Trophoblast cell (in vitro differentiated cells and primary cell): ENCODE measurements around the gene EPB41L4A.
A peak's percentile ranks its signal among the peaks of the same experiment; 100 is the strongest.

ENCODE experiments used
- DNase-seq, 2 donors: peaks; one replicate each; pipeline ENCODE4 v3.0.0-alpha.2; 2016
- H2AFZ ChIP-seq: 2 replicates; pipeline ENCODE4 v1.6.1; 2013; ENCODE audit warnings: low read length, moderate library complexity, mild to moderate bottlenecking; ENCODE audit not compliant: insufficient read depth, poor library complexity
- H2AK5ac ChIP-seq: 2 replicates; pipeline ENCODE4 v1.6.1; 2013; ENCODE audit warnings: mild to moderate bottlenecking, low read length
- H2BK120ac ChIP-seq: 2 replicates; pipeline ENCODE4 v1.6.1; 2013; ENCODE audit warnings: low read length, mild to moderate bottlenecking, moderate library complexity; ENCODE audit not compliant: insufficient read depth, poor library complexity
- H2BK12ac ChIP-seq: 2 replicates; pipeline ENCODE4 v1.6.1; 2013; ENCODE audit warnings: mild to moderate bottlenecking, low read length, moderate library complexity
- H2BK5ac ChIP-seq: 2 replicates; pipeline ENCODE4 v1.6.1; 2013; ENCODE audit warnings: low read length, low read depth, moderate library complexity, mild to moderate bottlenecking; ENCODE audit not compliant: poor library complexity
- H3K14ac ChIP-seq: 2 replicates; pipeline ENCODE4 v1.6.1; 2013; ENCODE audit warnings: mild to moderate bottlenecking, low read length
- H3K18ac ChIP-seq: 2 replicates; pipeline ENCODE4 v1.6.1; 2013; ENCODE audit warnings: mild to moderate bottlenecking, low read length
- H3K23ac ChIP-seq: 2 replicates; pipeline ENCODE4 v1.6.1; 2013; ENCODE audit warnings: low read length
- H3K27ac ChIP-seq: 2 replicates; pipeline ENCODE4 v1.5.1; 2013; ENCODE audit warnings: low read depth, mild to moderate bottlenecking, inconsistent platforms, low read length, moderate library complexity
- H3K27me3 ChIP-seq: 2 replicates; pipeline ENCODE4 v1.6.1; 2013; ENCODE audit warnings: inconsistent platforms, mild to moderate bottlenecking, low read length, moderate library complexity; ENCODE audit not compliant: insufficient read depth
- H3K36me3 ChIP-seq, 2 experiments: 1 replicate in 1 of 2; 2 replicates in 1 of 2; pipeline ENCODE4 v1.6.1; 2013; ENCODE audit warnings: low read length in 2 of 2, mild to moderate bottlenecking in 2 of 2, moderate library complexity in 1 of 2; ENCODE audit not compliant: insufficient read depth in 2 of 2, control insufficient read depth in 1 of 2
- H3K4ac ChIP-seq: 2 replicates; pipeline ENCODE4 v1.6.1; 2013; ENCODE audit warnings: low read depth, mild to moderate bottlenecking, low read length, moderate library complexity
- H3K4me1 ChIP-seq, 2 experiments: 1 replicate in 1 of 2; 2 replicates in 1 of 2; pipeline ENCODE4 v1.6.1; 2013; ENCODE audit warnings: low read length in 2 of 2, mild to moderate bottlenecking in 2 of 2, moderate library complexity in 1 of 2; ENCODE audit not compliant: insufficient read depth in 2 of 2, control insufficient read depth in 1 of 2
- H3K4me2 ChIP-seq: 2 replicates; pipeline ENCODE4 v1.6.1; 2013; ENCODE audit warnings: inconsistent platforms, mild to moderate bottlenecking, low read length, moderate library complexity
- H3K4me3 ChIP-seq: 2 replicates; pipeline ENCODE4 v1.5.1; 2013; ENCODE audit warnings: mild to moderate bottlenecking, low read depth, low read length, inconsistent platforms
- H3K79me1 ChIP-seq: one replicate; pipeline ENCODE4 v1.6.1; 2013; ENCODE audit warnings: low read length
- H3K79me2 ChIP-seq: 2 replicates; pipeline ENCODE4 v1.6.1; 2013; ENCODE audit warnings: low read length, mild to moderate bottlenecking; ENCODE audit not compliant: control insufficient read depth, insufficient read depth, poor library complexity
- H3K9ac ChIP-seq: 2 replicates; pipeline ENCODE4 v1.6.1; 2013; ENCODE audit warnings: mild to moderate bottlenecking, low read length
- H3K9me3 ChIP-seq: 2 replicates; pipeline ENCODE4 v1.6.1; 2013; ENCODE audit warnings: low read depth, mild to moderate bottlenecking, control low read depth, inconsistent platforms, low read length; ENCODE audit not compliant: insufficient read depth
- H4K12ac ChIP-seq: 2 replicates; pipeline ENCODE4 v1.6.1; 2013; ENCODE audit warnings: low read depth, mild to moderate bottlenecking, low read length, moderate library complexity
- H4K8ac ChIP-seq: 2 replicates; pipeline ENCODE4 v1.6.1; 2013; ENCODE audit warnings: low read depth, mild to moderate bottlenecking, low read length, moderate library complexity
- H4K91ac ChIP-seq: one replicate; pipeline ENCODE4 v1.6.1; 2013; ENCODE audit warnings: low read depth, mild to moderate bottlenecking, low read length, moderate library complexity
- WGBS: extraction: QIAGEN DNeasy Blood & Tissue Kit; methylation state at CpG from one replicate; pipeline ENCODE4 v1.1.7; 2013; ENCODE audit warnings: missing lambda C conversion rate; ENCODE audit not compliant: insufficient read length, insufficient coverage; ENCODE audit errors: extremely low coverage; 5-methylcytosine and 5-hydroxymethylcytosine counted together

EPB41L4A gene

DNA sequence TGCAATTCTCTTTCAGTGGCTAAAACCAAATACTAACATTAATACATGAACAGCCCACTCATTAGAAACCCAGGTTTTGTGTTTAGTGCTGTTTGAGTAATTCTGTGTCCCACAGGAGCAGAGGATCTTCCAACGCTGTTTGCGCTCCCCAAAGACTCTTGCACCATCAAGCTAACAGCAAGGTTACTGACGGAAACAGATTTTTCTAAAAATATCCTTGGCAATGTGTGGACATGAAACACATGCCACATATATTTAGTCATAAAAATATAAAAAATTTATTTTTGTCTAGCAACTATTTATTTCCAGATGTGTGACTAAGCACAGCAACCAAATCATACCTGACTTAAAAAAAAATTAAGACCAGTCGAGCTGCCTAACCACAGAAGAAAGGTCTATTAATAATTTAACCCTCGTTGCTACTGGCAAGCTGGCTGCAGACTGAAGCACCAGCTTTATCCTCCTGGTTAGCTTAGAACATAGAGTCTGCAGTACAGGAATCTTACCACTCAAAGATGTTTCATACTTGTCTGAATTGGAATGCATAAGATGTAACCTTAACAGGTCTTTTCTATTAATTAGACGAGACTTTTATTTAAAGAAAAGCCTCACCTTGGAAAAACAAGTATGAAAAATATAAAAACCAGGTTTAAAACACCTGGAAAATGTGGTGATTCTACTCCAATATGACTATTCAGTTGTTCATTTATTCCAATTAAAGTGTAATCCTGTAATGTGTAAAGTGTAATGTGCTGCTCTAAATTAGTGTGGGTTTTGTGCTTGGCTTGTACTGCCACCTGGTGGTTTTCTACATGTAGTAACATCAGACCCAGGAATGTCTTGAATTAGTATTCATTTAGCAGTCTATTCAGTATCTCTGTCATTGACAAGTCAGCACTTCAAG lies 272.5 kb downstream of the EPB41L4A start:
- Histone ChIP-seq H4K91ac (no peak overlapping the region), H3K36me3 (no peaks in the 10 kb centered on the region), H3K79me2 (no peaks in the 10 kb centered on the region), H3K4me2 (no peak overlapping the region), H3K14ac (no peak overlapping the region), H2AK5ac (no peak overlapping the region), H4K12ac (no peak overlapping the region), H4K8ac (no peak overlapping the region), H3K27ac (no peak overlapping the region), H2BK5ac (no peak overlapping the region), H3K18ac (no peak overlapping the region), H2AFZ (no peak overlapping the region), H3K4me1 (no peaks in the 10 kb centered on the region), H3K9ac (no peak overlapping the region), H3K23ac (no peak overlapping the region), H2BK12ac (no peak overlapping the region), H3K4ac (no peak overlapping the region), H2BK120ac (no peak overlapping the region), H3K9me3 (no peaks in the 10 kb centered on the region), H3K4me3 (no peak overlapping the region), H3K27me3 (no peaks in the 10 kb centered on the region), H3K79me1 (no peaks in the 10 kb centered on the region)
- DNase-seq, result peak; percentile 52 to 87
- WGBS, result no CpG with 5 or more reads among the region's 6 CpGs

- H4K8ac ChIP-seq, result no peak overlapping the region
- no peak overlapping the region for H3K23ac ChIP-seq
- no peak overlapping the region for H3K4me3 ChIP-seq
- H2AFZ ChIP-seq, result no peak overlapping the region
- H3K14ac ChIP-seq, result no peak overlapping the region
- no peak overlapping the region for H2BK5ac ChIP-seq
- H4K12ac ChIP-seq, result no peak overlapping the region
- no peaks in the 10 kb centered on the region for H3K36me3 ChIP-seq
- DNase-seq, result no peak
- WGBS, result no CpG with 5 or more reads among the region's 1 CpG
- H3K4me2 ChIP-seq, result no peak overlapping the region
- no peaks in the 10 kb centered on the region for H3K9me3 ChIP-seq
- no peak overlapping the region for H2AK5ac ChIP-seq
- H3K79me2 ChIP-seq, result no peaks in the 10 kb centered on the region
- H3K27ac ChIP-seq, result no peak overlapping the region
- no peak overlapping the region for H2BK120ac ChIP-seq
- H2BK12ac ChIP-seq, result no peak overlapping the region
- H3K27me3 ChIP-seq, result no peaks in the 10 kb centered on the region
- no peak overlapping the region for H4K91ac ChIP-seq
- H3K9ac ChIP-seq, result no peak overlapping the region
- no peak overlapping the region for H3K18ac ChIP-seq
- no peaks in the 10 kb centered on the region for H3K4me1 ChIP-seq
- no peaks in the 10 kb centered on the region for H3K79me1 ChIP-seq
- H3K4ac ChIP-seq, result no peak overlapping the region
Observed at GRCh38 chr5:112143690-112144089, 275.4 kb downstream of the EPB41L4A start.

GRCh38 chr5:112142769-112143270 lies 276.3 kb downstream of the EPB41L4A start:
- no peak overlapping the region for H3K4ac ChIP-seq
- no peak overlapping the region for H2AK5ac ChIP-seq
- H2BK5ac ChIP-seq, result no peak overlapping the region
- H3K4me1 ChIP-seq, result no peaks in the 10 kb centered on the region
- no peak overlapping the region for H3K23ac ChIP-seq
- no peak overlapping the region for H4K8ac ChIP-seq
- no peak overlapping the region for H2BK12ac ChIP-seq
- H3K79me1 ChIP-seq, result no peaks in the 10 kb centered on the region
- H3K4me3 ChIP-seq, result no peak overlapping the region
- H3K14ac ChIP-seq, result no peak overlapping the region
- H3K4me2 ChIP-seq, result no peak overlapping the region
- DNase-seq, result peak in 1 of 2 donors; percentile 9
- no peaks in the 10 kb centered on the region for H3K27me3 ChIP-seq
- H3K79me2 ChIP-seq, result no peaks in the 10 kb centered on the region
- no peak overlapping the region for H4K12ac ChIP-seq
- no peak overlapping the region for H2AFZ ChIP-seq
- H3K27ac ChIP-seq, result no peak overlapping the region
- no peak overlapping the region for H3K18ac ChIP-seq
- no peak overlapping the region for H3K9ac ChIP-seq
- no CpG with 5 or more reads among the region's 3 CpGs for WGBS
- H4K91ac ChIP-seq, result no peak overlapping the region
- H2BK120ac ChIP-seq, result no peak overlapping the region
- H3K36me3 ChIP-seq, result no peaks in the 10 kb centered on the region
- no peaks in the 10 kb centered on the region for H3K9me3 ChIP-seq

DNA sequence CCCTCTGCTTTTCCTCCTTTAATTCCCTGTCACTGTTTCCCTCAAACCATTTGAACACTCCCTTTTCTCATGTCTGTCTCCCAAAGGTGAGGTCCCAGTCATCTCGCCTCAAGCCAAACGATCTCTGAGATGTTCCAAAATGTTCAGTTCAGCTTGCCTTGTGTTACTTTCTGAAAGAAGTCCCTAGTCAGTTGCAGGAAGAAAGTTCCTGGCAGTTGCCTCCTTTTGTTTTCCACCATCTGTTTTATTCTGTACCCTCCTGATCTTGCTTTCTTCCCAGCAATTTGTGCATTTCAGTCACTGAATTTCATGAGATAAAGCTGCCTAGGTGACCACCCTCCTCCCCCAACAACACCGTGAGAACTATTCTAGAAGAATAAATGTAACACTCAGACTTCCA lies 277.5 kb downstream of the EPB41L4A start:
- Histone ChIP-seq H3K27ac (no peak overlapping the region), H3K14ac (no peak overlapping the region), H3K4me1 (no peaks in the 10 kb centered on the region), H3K36me3 (no peaks in the 10 kb centered on the region), H3K27me3 (no peaks in the 10 kb centered on the region), H3K4me3 (no peak overlapping the region), H4K8ac (no peak overlapping the region), H3K9ac (no peak overlapping the region), H2BK5ac (no peak overlapping the region), H3K23ac (no peak overlapping the region), H3K9me3 (no peaks in the 10 kb centered on the region), H2AK5ac (no peak overlapping the region), H2BK120ac (no peak overlapping the region), H3K79me2 (no peaks in the 10 kb centered on the region), H4K12ac (no peak overlapping the region), H3K18ac (no peak overlapping the region), H4K91ac (no peak overlapping the region), H2BK12ac (no peak overlapping the region), H2AFZ (no peak overlapping the region), H3K4ac (no peak overlapping the region), H3K79me1 (no peaks in the 10 kb centered on the region), H3K4me2 (no peak overlapping the region)
- no peak for DNase-seq
- WGBS, result no CpG with 5 or more reads among the region's 3 CpGs
